HCT116 (cell line): ENCODE results near the gene WBP1.

Experiments
- CEBPB ChIP-seq: IDR thresholded peaks from 2 replicates; pipeline ENCODE4 v1.6.1; 2012; ENCODE audit warnings: low read depth
- EGR1 ChIP-seq: IDR thresholded peaks from 2 replicates; pipeline ENCODE4 v1.6.1; 2012; ENCODE audit warnings: low read depth
- ELF1 ChIP-seq: IDR thresholded peaks from 2 replicates; pipeline ENCODE4 v1.6.1; 2012; ENCODE audit warnings: low read depth, borderline replicate concordance
- EZH2phosphoT487 ChIP-seq: fragments of 200-600 bp; IDR thresholded peaks from 2 replicates; pipeline ENCODE4 v1.6.1; 2018; ENCODE audit warnings: antibody characterized with exemption, borderline replicate concordance
- JUND ChIP-seq: IDR thresholded peaks from 2 replicates; pipeline ENCODE4 v1.6.1; 2012
- POLR2A ChIP-seq: IDR thresholded peaks from 2 replicates; pipeline ENCODE4 v1.7.0; 2011; ENCODE audit warnings: borderline replicate concordance; ENCODE audit not compliant: insufficient read depth, insufficient read length; ENCODE audit errors: extremely low read depth
- POLR2AphosphoS5 ChIP-seq: IDR thresholded peaks from 2 replicates; pipeline ENCODE4 v1.6.1; 2011; ENCODE audit warnings: mild to moderate bottlenecking, low read depth, low read length, moderate library complexity
- RAD21 ChIP-seq: IDR thresholded peaks from 2 replicates; pipeline ENCODE4 v1.6.1; 2012; ENCODE audit warnings: low read depth, mild to moderate bottlenecking
- YY1 ChIP-seq: IDR thresholded peaks from 2 replicates; pipeline ENCODE4 v1.6.1; 2011; ENCODE audit warnings: low read length, low read depth, moderate library complexity, mild to moderate bottlenecking; ENCODE audit not compliant: insufficient replicate concordance; ENCODE audit errors: extremely low read depth
- ZNF274 ChIP-seq: fragments of 200-500 bp; sonication (Bioruptor generic); IDR thresholded peaks from 2 replicates; pipeline ENCODE4 v1.6.1; 2014; ENCODE audit warnings: mild to moderate bottlenecking, low read depth, low read length, inconsistent platforms
- TF ChIP-seq, protein P1 (sequence below), 3 experiments: fragments of 200-600 bp in 1 of 3; sonication (generic) in 1 of 3; IDR thresholded peaks in 2 of 3; conservative IDR thresholded peaks in 1 of 3; 2 replicates each; pipeline ENCODE4 v1.5.1; 2012 to 2017; ENCODE audit warnings: low read depth in 2 of 3, low read length in 2 of 3, antibody characterized with exemption in 1 of 3, borderline replicate concordance in 1 of 3, control low read depth in 1 of 3, mild to moderate bottlenecking in 1 of 3, mixed read lengths in 1 of 3, mixed run types in 1 of 3, moderate library complexity in 1 of 3; ENCODE audit not compliant: insufficient read depth in 1 of 3

DNA sequence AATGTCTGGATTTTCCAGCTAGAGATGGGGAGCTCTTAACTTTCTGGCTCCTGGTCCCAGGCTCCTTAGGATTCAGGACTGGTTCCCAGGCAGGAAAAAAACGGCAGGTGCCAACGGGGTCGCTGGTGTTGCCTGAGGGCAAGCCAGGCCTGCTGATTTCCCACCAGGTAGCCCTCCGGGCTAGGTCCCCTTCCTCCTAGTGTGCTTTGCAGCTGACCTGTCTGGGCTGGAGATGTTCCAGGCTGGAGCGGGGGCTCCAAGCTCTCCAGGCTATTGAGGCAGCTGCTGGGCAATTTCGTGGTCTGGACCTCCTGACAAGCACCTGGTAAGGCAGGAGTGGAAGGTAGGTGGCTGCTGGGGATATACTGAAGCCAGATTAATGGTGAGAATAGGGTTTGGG, 16.2 kb downstream of the WBP1 start:
- TF ChIP-seq EGR1, result no peak
- no peak for TF ChIP-seq YY1
- TF ChIP-seq, protein P1, sequence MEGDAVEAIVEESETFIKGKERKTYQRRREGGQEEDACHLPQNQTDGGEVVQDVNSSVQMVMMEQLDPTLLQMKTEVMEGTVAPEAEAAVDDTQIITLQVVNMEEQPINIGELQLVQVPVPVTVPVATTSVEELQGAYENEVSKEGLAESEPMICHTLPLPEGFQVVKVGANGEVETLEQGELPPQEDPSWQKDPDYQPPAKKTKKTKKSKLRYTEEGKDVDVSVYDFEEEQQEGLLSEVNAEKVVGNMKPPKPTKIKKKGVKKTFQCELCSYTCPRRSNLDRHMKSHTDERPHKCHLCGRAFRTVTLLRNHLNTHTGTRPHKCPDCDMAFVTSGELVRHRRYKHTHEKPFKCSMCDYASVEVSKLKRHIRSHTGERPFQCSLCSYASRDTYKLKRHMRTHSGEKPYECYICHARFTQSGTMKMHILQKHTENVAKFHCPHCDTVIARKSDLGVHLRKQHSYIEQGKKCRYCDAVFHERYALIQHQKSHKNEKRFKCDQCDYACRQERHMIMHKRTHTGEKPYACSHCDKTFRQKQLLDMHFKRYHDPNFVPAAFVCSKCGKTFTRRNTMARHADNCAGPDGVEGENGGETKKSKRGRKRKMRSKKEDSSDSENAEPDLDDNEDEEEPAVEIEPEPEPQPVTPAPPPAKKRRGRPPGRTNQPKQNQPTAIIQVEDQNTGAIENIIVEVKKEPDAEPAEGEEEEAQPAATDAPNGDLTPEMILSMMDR (IDR thresholded peaks at IDR 0.05 in 2 of 3, conservative IDR thresholded peaks at IDR 0.05 in 1 of 3; ENCODE audit: borderline replicate concordance in 1 of 3, insufficient read depth in 1 of 3, low read depth in 2 of 3, low read length in 2 of 3), result no peak
- no peak for TF ChIP-seq ELF1
- no peak for TF ChIP-seq EZH2phosphoT487
- TF ChIP-seq CEBPB, result no peak
- no peak for TF ChIP-seq ZNF274
- no peak for TF ChIP-seq RAD21
- TF ChIP-seq POLR2A, result no peak
- TF ChIP-seq POLR2AphosphoS5, result no peak
- no peak for TF ChIP-seq JUND
